KMS-11 (cell line): Measurements from ENCODE around the gene NINJ1.

Experiments
- H2AFZ ChIP-seq: fragments of 200-600 bp; sonication (generic); 2 replicates; pipeline ENCODE4 v1.6.1; 2016; ENCODE audit warnings: antibody characterized with exemption, mixed run types, low read depth
- H3K27ac ChIP-seq: fragments of 200-600 bp; sonication (generic); 2 replicates; pipeline ENCODE4 v1.6.1; 2016; ENCODE audit warnings: mild to moderate bottlenecking, mixed run types
- H3K27me3 ChIP-seq: fragments of 200-600 bp; sonication (generic); 2 replicates; pipeline ENCODE4 v1.6.1; 2017; ENCODE audit warnings: mild to moderate bottlenecking, low read depth, mixed run types, moderate library complexity; ENCODE audit not compliant: insufficient read depth
- H3K36me3 ChIP-seq: fragments of 200-600 bp; sonication (generic); 2 replicates; pipeline ENCODE4 v1.6.1; 2017; ENCODE audit warnings: mild to moderate bottlenecking, mixed run types; ENCODE audit not compliant: insufficient read depth
- H3K4me1 ChIP-seq: fragments of 200-600 bp; sonication (generic); 2 replicates; pipeline ENCODE4 v1.6.1; 2016; ENCODE audit warnings: mild to moderate bottlenecking, low read depth, mixed run types; ENCODE audit not compliant: poor library complexity, severe bottlenecking
- H3K4me2 ChIP-seq: fragments of 200-600 bp; sonication (generic); 2 replicates; pipeline ENCODE4 v1.7.0; 2016; ENCODE audit warnings: mild to moderate bottlenecking, mixed run types
- H3K4me3 ChIP-seq: fragments of 200-600 bp; sonication (generic); IDR thresholded peaks from 2 replicates; pipeline ENCODE4 v1.6.1; 2017; ENCODE audit warnings: low read depth, low read length, mixed read lengths; ENCODE audit not compliant: insufficient read depth
- H3K79me2 ChIP-seq: fragments of 200-600 bp; sonication (generic); 2 replicates; pipeline ENCODE4 v1.6.1; 2016; ENCODE audit warnings: low read depth, mixed run types; ENCODE audit not compliant: insufficient read depth
- H3K9ac ChIP-seq: fragments of 200-600 bp; sonication (generic); 2 replicates; pipeline ENCODE4 v1.6.1; 2016; ENCODE audit warnings: mild to moderate bottlenecking, mixed run types
- H4K20me1 ChIP-seq: fragments of 200-600 bp; sonication (generic); 2 replicates; pipeline ENCODE4 v1.6.1; 2016; ENCODE audit warnings: mild to moderate bottlenecking, mixed run types; ENCODE audit not compliant: insufficient read depth
- CTCF ChIP-seq: fragments of 200-600 bp; sonication (generic); conservative IDR thresholded peaks from 2 replicates; pipeline ENCODE4 v1.6.1; 2017; ENCODE audit warnings: low read depth, mild to moderate bottlenecking, antibody characterized with exemption, low read length, moderate library complexity, mixed read lengths

Gene NINJ1

GRCh38 chr9:93091453-93092081 lies 42.5 kb downstream of the NINJ1 start:
- Histone ChIP-seq H3K27ac (no peak overlapping the region), H3K36me3 (no peaks in the 10 kb centered on the region), H3K4me1 (peaks cover 24% of the 10 kb centered on the region), H4K20me1 (no peaks in the 10 kb centered on the region), H3K4me3 (no peak overlapping the region), H3K9ac (no peak overlapping the region), H3K27me3 (no peaks in the 10 kb centered on the region), H3K4me2 (no peak overlapping the region), H3K79me2 (no peaks in the 10 kb centered on the region), H2AFZ (no peak overlapping the region)
- TF ChIP-seq CTCF, result no peak

- Histone ChIP-seq H3K27me3 (no peaks in the 10 kb centered on the region), H2AFZ (no peak overlapping the region), H3K4me1 (peaks cover 23% of the 10 kb centered on the region), H3K4me2 (no peak overlapping the region), H3K27ac (no peak overlapping the region), H3K4me3 (no peak overlapping the region), H4K20me1 (no peaks in the 10 kb centered on the region), H3K36me3 (no peaks in the 10 kb centered on the region), H3K9ac (no peak overlapping the region), H3K79me2 (no peaks in the 10 kb centered on the region)
- no peak for TF ChIP-seq CTCF
Measured at GRCh38 chr9:93091056-93091452, 43.0 kb downstream of the NINJ1 start.

GRCh38 chr9:93090091-93090655 lies 43.9 kb downstream of the NINJ1 start:
- Histone ChIP-seq H3K4me3 (no peak overlapping the region), H3K27ac (no peak overlapping the region), H3K9ac (no peak overlapping the region), H3K4me2 (no peak overlapping the region), H3K36me3 (no peaks in the 10 kb centered on the region), H4K20me1 (no peaks in the 10 kb centered on the region), H3K79me2 (no peaks in the 10 kb centered on the region), H3K4me1 (peaks cover 22% of the 10 kb centered on the region), H3K27me3 (no peaks in the 10 kb centered on the region), H2AFZ (no peak overlapping the region)
- no peak for TF ChIP-seq CTCF

GRCh38 chr9:93089481-93089991 lies 44.5 kb downstream of the NINJ1 start:
- Histone ChIP-seq H3K9ac (no peak overlapping the region), H4K20me1 (no peaks in the 10 kb centered on the region), H3K27me3 (no peaks in the 10 kb centered on the region), H3K4me1 (peaks cover 16% of the 10 kb centered on the region), H2AFZ (no peak overlapping the region), H3K4me3 (no peak overlapping the region), H3K4me2 (no peak overlapping the region), H3K27ac (no peak overlapping the region), H3K79me2 (no peaks in the 10 kb centered on the region), H3K36me3 (no peaks in the 10 kb centered on the region)
- TF ChIP-seq CTCF, result no peak
